Liver (tissue), 3 donors: ENCODE measurements around the gene WASF2.

Experiments
- ATF3 ChIP-seq: IDR thresholded peaks from 2 replicates; pipeline ENCODE4 v1.6.1; 2016; ENCODE audit warnings: antibody characterized with exemption
- CTCF ChIP-seq: fragments of 150-350 bp; IDR thresholded peaks from 2 replicates; pipeline ENCODE4 v1.5.1; 2017; ENCODE audit warnings: improper control_type of control experiment, low read depth, low read length; ENCODE audit not compliant: missing input control
- EGR1 ChIP-seq, 2 donors: IDR thresholded peaks; 2 replicates each; pipeline ENCODE4 v1.6.1; 2016 to 2018; ENCODE audit warnings: antibody characterized with exemption in 2 of 2, low read depth in 2 of 2
- FOXA1 ChIP-seq: IDR thresholded peaks from 2 replicates; pipeline ENCODE4 v1.6.1; 2016; ENCODE audit warnings: antibody characterized with exemption
- GABPA ChIP-seq, 2 donors: IDR thresholded peaks in 1 of 2; conservative IDR thresholded peaks in 1 of 2; 2 replicates each; pipeline ENCODE4 v1.6.1; 2016; ENCODE audit warnings: antibody characterized with exemption in 2 of 2, mild to moderate bottlenecking in 1 of 2, moderate library complexity in 1 of 2
- JUND ChIP-seq, 2 donors: IDR thresholded peaks; 2 replicates each; pipeline ENCODE4 v1.6.1; 2016; ENCODE audit warnings: antibody characterized with exemption in 2 of 2
- MAX ChIP-seq: IDR thresholded peaks from 2 replicates; pipeline ENCODE4 v1.6.1; 2016; ENCODE audit warnings: antibody characterized with exemption
- REST ChIP-seq: IDR thresholded peaks from 2 replicates; pipeline ENCODE4 v1.6.1; 2016; ENCODE audit warnings: antibody characterized with exemption, mild to moderate bottlenecking
- SP1 ChIP-seq: IDR thresholded peaks from 2 replicates; pipeline ENCODE4 v1.6.1; 2018; ENCODE audit warnings: antibody characterized with exemption, mild to moderate bottlenecking
- TAF1 ChIP-seq: conservative IDR thresholded peaks from 2 replicates; pipeline ENCODE4 v1.6.1; 2016; ENCODE audit warnings: antibody characterized with exemption, mild to moderate bottlenecking
- YY1 ChIP-seq: IDR thresholded peaks from 2 replicates; pipeline ENCODE4 v1.6.1; 2016; ENCODE audit warnings: antibody characterized with exemption, mild to moderate bottlenecking
- ZBTB33 ChIP-seq: IDR thresholded peaks from 2 replicates; pipeline ENCODE4 v1.6.1; 2016; ENCODE audit warnings: antibody characterized with exemption
- donor health status: healthy.
- donor health status: healthy.

GRCh38 chr1:27438621-27439061 is 51.3 kb downstream of the WASF2 start:
- no peak for TF ChIP-seq CTCF
- no peak for TF ChIP-seq ATF3
- TF ChIP-seq YY1 = no peak
- TF ChIP-seq GABPA (IDR thresholded peaks at IDR 0.05 in 1 of 2, conservative IDR thresholded peaks at IDR 0.05 in 1 of 2) = no peak
- TF ChIP-seq ZBTB33 = no peak
- no peak for TF ChIP-seq REST
- TF ChIP-seq TAF1 = no peak
- TF ChIP-seq JUND (IDR thresholded peaks at IDR 0.05) = no peak
- TF ChIP-seq FOXA1 = no peak
- TF ChIP-seq SP1 = no peak
- no peak for TF ChIP-seq EGR1 (IDR thresholded peaks at IDR 0.05; ENCODE audit: low read depth in 2 of 2)
- no peak for TF ChIP-seq MAX
